ENCODE measurements around the gene WWC1. TPM values are rescaled to one million over a fixed set of nuclear protein-coding genes. Genes with fewer than 3 reads are reported as not detected.

WWC1 gene
- total and polyA plus RNA-seq, 9 of the 15 experiments (the other 6 are each of a cell fraction or from before 2014, with no cell fraction given): under 0.01 to 0.54 (median 0.42) TPM; not detected in 6

- no peaks in the 10 kb centered on the region for H3K36me3 ChIP-seq (ENCODE audit: control insufficient read depth, insufficient read depth, low read length)
- H3K27me3 ChIP-seq (ENCODE audit: control insufficient read depth in 2 of 2, insufficient read depth in 2 of 2, low read length in 2 of 2): peaks cover 3 to 10% of the 10 kb centered on the region in 2 experiments; a peak in 3 of 5 replicates
- BruUV-seq (replicated peaks): no TSS peak
- WGBS (ENCODE audit: insufficient coverage, low coverage, missing lambda C conversion rate): 0% methylated on average over 5 of the region's 5 CpGs
- no peak overlapping the region for H2AFZ ChIP-seq (ENCODE audit: low read depth, low read length)
- no peaks in the 10 kb centered on the region for H3K9me1 ChIP-seq (ENCODE audit: control insufficient read depth, insufficient read depth, low read length)
- H3K27ac ChIP-seq (ENCODE audit: extremely low read depth, low read depth, low read length): no peak overlapping the region
- H4K20me1 ChIP-seq (replicated peaks; ENCODE audit: control insufficient read depth, insufficient read depth, low read length): no peaks in the 10 kb centered on the region
- in situ Hi-C loops (cut with MboI) (loop anchor here (10.0 kb wide), 1 partner anchor 164 kb away; no protein-coding TSS in a partner anchor), intact Hi-C loops (cut with micrococcal nuclease) (no loop called here)
- no peak for TF ChIP-seq NEUROD1 (IDR thresholded peaks at IDR 0.05; ENCODE audit: borderline replicate concordance, low read depth, low read length, partially characterized antibody)
- TF ChIP-seq THAP7 (CRISPR knock-in tag; IDR thresholded peaks at IDR 0.05): no peak
- no peak for TF ChIP-seq TSHZ1 (CRISPR knock-in tag; IDR thresholded peaks at IDR 0.05)
- TF ChIP-seq KLF13 (tag; IDR thresholded peaks at IDR 0.05; ENCODE audit: borderline replicate concordance, low read depth): no peak
- TF ChIP-seq HES1 (IDR thresholded peaks at IDR 0.05; ENCODE audit: low read depth): no peak
- TF ChIP-seq GATAD2B (IDR thresholded peaks at IDR 0.05; ENCODE audit: borderline replicate concordance): no peak
- TF ChIP-seq ZKSCAN8 (CRISPR knock-in tag; IDR thresholded peaks at IDR 0.05): no peak
- no peak for TF ChIP-seq COPS2 (conservative IDR thresholded peaks at IDR 0.05)
- TF ChIP-seq ERF (CRISPR knock-in tag; IDR thresholded peaks at IDR 0.05): no peak
- no peak for TF ChIP-seq ZNF707 (CRISPR knock-in tag; conservative IDR thresholded peaks at IDR 0.05)
- TF ChIP-seq PKNOX1 (IDR thresholded peaks at IDR 0.05): no peak
- TF ChIP-seq BCOR (IDR thresholded peaks at IDR 0.05): no peak
- no peak for TF ChIP-seq ETV6 (IDR thresholded peaks at IDR 0.05; ENCODE audit: borderline replicate concordance in 1 of 2, low read depth in 2 of 2, low read length in 1 of 2)
- no peak for TF ChIP-seq ETV6 (CRISPR knock-in tag; IDR thresholded peaks at IDR 0.05; ENCODE audit: borderline replicate concordance)
- ATAC-seq: no peak
- H3K4me3 ChIP-seq: no peak overlapping the region
- CTCF ChIA-PET (ENCODE audit: low intra/inter-chr PET ratio): no interaction called here
- no peak overlapping the region for H3K4me2 ChIP-seq (ENCODE audit: insufficient read depth, low read length)
- H3K9ac ChIP-seq (ENCODE audit: insufficient read depth in 1 of 2, low read depth in 2 of 2, low read length in 2 of 2): no peak overlapping the region
- no peaks in the 10 kb centered on the region for H3K79me2 ChIP-seq (ENCODE audit: control insufficient read depth, insufficient read depth, low read length)
- H3K9me3 ChIP-seq (replicated peaks; ENCODE audit: control insufficient read depth, insufficient read depth, low read depth, low read length): no peaks in the 10 kb centered on the region
- POLR2A ChIA-PET: no interaction called here
- H3K4me1 ChIP-seq (replicated peaks in 1 of 2; ENCODE audit: control insufficient read depth in 2 of 2, insufficient read depth in 2 of 2, low read length in 2 of 2): no peaks in the 10 kb centered on the region
- no peak for FAIRE-seq
- no peak for DNase-seq (ENCODE audit: extremely low read depth in 1 of 4, low spot score in 3 of 4)
Observed at GRCh38 chr5:168438349-168438748, 146.9 kb downstream of the WWC1 start.

Measured in K562 (cell line).